NCI-H2107 (cell line): ENCODE results near the gene OGDH.

Source experiments
- DNase-seq: peaks from one replicate; lab custom pipeline; 2025; lab: John Stamatoyannopoulos, UW

The OGDH gene

DNA sequence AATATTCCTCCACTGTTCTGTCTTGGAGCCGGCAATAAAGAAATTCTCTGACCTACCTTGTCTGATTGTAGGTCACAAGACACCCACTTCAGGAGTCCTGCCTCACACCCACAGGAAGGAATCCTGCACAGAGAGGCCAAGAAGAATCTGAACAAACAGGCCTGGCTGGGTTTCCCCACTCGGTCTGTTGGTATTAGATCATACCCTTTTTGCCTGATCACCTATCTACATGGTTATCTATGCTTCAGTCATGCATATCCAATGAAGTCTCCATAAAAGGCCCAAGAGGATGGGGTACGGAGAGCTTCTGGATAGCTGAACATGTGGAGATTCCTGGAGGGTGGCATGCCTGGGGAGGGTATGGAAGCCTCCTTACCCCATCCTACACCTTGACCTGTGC, 12.3 kb downstream of the OGDH start:
- no peak for DNase-seq

DNA sequence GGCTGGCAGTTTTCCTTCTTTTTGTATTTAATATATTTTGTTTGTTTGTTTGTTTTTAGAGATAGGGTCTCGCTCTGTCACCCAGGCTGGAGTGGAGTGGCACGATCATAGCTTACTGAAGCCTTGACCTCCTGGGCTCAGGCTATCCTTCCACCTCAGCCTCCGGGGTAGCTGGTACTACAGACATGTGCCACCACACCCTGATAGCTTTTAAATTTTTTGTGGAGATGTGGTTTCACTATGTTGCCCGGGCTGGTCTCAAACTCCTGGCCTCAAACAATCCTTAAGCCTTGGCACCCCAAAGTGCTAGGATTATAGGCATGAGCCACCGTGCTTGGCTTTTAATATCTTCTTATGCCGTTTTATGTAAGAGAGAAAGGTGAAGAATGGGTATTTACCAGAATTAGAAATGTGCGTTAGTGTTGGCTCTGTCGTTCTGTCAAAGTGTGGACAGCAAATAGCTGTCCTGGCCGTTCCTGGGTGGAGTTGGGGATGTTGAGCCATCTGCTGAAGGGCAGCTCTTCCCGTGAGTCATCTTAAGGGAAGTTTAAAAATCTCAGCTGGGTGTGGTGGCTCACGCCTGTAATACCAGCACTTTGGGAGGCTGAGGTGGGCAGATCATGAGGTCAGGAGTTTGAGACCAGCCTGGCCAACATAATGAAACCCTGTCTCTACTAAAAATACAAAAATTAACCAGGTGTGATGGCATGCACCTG, 14.8 kb downstream of the OGDH start:
- no peak for DNase-seq

DNA sequence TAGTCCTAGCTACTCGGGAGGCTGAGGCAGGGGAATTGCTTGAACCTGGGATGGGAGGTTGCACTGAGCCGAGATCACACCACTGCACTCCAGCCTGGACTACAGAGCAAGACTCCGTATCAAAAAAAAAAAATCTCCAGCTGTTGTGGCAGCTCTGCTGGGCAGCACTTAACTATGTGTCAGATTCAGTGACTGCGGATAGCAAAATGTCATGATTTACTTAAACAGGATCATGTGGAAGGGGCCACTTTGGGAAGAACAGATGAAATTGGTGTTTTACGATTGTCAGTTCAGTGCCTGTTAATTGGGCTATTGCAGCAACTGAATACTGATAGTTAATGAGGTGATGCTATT, 15.3 kb downstream of the OGDH start:
- DNase-seq = no peak

DNA sequence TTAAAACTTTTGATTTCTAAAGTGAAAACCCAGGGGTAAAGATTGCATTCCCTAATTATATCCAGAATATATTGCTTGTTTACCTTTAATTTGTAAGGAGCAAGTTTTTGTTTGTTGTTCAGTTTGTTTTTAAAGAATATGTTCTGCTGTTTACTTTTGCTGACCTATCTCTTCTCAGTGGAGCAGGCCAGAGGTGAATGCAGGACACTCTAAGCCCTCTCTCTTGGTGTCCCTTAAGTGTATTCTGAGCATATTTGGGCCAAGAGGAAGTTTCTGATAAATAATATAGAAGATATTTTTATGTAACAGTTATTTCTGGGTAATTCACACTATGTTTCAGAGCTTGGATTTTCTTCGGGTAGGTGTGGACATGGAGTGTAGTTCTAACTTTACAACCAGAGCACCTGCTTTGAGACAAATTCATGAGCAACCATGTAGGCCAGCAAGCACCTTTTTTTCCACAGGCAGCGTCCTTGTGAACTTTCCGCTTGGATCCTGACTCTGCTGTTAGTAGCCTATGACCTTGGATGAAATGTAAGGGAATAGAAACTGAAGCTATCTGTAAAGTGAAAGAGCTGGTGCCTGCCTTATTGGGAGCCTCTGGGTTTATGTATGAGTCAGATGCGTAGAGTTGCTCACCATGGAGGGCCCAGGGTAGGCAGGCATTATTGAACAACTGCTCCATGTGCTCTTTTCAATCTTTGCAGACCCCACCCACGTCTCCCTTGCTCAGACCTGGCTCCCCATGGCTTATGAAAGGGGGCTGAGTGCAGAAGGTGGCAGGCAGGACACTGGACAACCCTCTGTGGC, 16.1 kb downstream of the OGDH start:
- DNase-seq = no peak

DNA sequence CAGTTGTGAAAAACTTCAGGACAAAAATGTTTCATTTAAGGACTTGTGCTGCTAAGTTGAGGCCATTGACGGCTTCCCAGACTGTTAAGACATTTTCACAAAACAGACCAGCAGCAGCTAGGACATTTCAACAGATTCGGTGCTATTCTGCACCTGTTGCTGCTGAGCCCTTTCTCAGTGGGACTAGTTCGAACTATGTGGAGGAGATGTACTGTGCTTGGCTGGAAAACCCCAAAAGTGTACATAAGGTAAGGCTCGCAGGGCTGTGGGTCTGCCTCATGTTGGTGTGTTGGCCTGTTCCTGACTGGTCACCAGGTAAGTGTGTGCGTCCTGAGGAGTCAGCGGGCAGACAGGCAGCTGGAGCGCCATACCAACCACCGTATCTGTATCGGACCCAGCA, 17.9 kb downstream of the OGDH start:
- no peak for DNase-seq

DNA sequence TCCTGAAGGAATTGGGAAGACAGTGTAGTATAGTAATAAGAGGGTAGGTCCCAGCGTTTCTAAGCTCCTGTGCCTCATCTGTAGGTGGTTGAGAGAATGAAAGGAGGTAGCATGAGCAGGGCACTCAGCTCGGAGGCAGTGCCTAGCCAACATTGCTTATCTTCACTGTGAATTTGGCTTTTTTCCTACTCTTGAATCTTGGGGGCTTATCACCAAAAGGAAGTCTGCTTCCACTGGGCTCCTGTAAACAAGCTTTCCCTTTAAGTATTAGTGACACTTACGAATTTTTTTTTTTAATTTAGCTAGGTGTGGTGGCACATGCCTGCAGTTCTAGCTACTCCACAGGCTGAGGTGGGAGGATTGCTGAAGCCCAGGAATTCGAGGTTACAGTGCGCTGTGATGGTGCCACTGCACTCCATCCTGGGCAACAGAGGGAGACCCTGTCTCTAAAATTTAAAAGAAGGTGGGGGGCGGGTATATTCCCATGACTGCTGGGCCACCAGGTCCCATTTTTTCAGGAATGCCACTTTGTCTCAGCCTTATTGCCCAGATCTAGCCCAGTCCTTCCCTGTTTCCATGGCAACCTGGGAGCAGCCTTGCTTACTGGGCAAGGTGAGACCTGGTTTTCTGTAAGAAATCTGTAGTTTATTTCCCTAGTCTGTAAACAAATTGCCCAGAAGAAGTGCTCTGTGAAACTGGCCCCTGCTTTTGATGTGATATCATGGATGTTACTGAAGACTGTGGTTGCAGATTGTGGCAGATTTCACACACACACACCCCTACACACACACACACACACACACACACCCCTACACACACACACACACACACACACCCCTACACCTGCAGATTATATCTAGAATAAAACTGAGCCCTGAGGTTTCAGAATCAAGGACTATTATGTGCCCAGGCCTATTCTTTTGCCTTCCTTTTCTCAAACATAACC, 19.4 kb downstream of the OGDH start:
- no peak for DNase-seq

DNA sequence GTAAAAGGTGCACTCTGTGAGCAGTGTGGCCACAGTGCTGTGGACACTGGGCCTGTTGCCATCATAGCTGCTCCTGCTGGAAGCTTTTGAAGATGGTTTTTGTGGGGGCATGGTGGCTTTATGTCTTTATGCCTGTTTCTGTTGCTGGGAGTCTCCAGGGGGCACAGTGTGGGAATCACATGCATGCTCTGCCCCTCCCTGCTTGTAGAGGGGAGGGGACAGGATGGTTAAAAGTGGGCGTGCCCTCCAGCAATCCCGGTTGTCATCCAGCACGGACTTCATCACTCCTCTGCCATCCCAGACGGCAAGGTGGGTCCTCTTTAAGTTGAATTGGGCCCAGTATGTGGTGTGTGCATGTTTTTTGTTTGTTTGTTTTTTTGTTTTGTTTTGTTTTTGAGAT, 20.2 kb downstream of the OGDH start:
- DNase-seq = no peak

DNA sequence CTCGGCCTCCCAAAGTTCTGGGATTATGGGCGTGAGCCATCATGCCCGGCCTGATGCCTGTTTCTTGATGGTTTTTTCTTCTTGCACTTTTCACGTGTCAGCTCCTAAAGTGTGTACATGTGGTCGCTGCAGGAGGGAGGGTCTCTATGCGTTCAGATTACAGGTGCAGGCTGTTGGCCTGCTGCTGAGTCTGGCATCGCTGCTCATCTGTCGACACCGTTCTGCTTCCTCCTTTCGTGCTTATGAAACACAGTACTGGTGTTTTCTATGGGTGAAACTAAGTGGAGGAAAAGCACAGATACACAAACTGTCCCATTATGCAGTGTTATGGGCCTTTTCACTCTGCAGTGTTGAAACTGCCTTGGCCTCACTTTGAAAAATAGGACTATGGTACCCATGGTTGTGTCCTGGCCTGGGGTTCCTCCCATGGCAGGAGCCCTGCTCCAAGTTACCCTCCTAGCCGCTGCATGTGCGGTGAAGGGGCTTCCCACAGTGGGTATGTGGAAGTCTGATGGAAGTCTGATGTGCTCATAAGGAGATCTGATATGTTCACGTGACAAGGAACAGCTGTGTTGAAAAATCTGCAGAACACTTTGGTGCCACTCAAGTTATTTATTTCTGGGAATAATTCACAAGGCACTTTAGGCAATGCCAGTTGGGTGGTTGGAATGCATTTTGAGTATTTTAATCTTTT, 23.5 kb downstream of the OGDH start:
- DNase-seq = no peak

DNA sequence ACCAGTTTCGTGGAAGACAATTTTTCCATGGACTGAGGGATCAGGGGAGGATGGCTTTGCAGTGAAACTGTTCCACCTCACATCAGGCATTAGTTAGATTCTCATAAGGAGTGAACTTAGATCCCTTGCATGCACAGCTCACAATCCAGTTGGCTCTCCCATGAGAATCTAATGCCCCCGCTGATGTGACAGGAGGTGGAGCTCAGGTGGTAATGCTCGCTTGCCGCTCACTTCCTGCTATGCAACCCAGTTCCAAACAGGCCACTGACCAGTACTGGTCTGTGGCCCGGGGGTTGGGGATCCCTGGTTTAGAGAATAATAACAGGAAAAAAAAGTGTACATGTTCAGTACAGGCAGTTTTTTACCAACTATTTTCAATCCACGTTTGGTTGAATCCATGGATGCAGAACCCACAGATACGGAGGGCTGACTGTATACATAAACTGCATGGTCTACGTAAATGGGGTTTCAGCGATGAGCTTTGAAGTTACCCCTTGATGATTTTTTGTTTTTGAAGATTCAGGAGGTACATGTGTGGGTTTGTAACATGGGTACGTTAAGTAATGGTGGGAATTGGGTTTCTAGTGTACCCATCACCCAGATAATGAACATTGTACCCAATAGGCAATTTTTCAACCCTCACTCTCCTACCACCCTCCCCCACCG, 24.5 kb downstream of the OGDH start:
- no peak for DNase-seq

DNA sequence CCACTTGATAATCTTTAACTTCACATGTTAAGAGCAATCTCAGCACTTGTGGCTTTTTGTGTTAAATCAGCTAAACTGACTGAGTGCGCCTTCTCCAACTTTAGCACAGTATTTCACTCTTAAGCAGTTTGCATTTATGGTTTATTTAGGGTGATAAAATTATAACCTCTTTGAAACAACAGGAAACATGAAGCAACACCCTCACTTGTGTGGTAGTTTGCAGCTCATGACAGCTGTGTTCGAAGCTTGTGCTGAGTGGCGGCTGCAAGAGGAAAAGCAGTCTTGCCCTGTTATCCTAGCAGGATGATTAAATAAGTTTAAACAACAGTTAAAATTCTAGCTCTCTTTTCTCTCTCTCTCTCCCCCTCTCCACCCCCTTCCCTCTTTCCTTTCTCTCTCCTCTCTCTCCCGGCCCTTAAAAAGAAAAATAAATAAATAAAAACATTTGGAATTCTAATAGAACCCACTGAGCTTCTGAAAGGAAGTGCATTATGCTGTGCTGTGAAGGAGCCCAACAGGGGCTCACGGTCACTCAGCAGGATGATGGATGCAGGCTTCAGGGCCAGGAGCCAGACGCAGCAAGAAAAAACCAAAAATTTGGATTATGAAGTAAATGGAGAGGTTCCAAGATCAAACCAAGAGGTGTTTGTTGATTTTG, 25.2 kb downstream of the OGDH start:
- DNase-seq = no peak

DNA sequence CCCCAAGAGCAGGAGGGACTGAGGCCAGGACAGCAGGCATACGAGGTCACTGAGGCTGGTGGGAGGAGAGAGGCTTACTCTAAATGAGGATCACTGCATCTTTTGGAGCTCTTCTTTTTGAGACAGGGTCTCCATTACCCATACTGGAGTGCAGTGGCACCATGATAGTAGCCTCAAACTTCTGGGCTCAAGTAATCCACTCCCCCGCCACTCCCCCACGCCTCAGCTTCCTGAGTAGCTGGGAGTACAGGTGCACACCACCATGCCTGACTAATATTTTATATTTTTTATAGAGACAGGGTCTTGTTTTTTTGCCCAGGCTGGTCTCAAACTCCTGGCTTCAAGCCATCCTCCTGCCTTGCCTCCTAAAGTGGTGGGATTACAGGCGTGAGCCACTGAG, 25.8 kb downstream of the OGDH start:
- DNase-seq = no peak

DNA sequence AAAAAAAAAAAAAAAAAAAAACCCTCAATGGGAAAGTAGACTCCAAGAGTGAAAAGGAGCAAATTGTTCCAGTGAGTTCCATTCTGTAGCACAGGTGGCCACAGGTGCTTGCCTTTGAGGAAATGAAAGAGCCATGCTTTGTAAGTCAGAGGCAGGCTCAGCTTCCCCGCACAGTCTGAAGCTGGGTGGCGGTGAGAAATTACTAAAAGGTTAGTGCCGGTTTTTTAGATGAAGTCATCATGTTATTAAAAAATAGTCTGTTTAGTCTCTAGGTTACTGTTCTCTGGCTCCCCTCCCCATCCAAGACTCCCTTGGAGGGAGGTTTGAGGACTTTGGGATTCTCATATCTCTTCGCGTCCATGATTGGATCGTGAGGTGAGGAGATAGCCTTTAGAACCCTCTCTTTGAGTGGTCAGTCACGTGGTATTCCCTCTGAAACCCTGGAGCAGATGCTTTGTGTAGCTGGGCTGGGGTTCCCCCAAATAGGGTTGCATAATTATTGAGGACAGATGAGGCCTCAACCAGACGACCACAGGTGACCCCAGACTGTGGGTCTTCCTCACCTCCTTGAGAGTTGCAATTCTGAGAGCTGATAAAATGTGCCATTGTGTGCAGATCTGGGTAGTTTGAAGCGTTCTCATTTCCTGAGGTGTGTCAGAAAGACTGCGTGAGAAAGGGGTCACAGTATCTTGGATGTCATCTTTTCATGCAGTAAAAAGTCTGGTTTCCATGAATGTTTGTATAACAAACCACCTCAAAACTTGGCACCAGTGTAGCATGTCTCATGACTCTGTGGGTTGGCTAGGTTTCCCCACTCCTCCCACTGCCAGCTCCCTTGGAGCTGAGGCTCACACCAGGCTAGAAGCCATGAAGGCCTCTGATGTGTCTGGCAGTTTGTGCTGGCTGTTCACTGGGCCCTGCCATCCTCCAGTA, 27.1 kb downstream of the OGDH start:
- no peak for DNase-seq

DNA sequence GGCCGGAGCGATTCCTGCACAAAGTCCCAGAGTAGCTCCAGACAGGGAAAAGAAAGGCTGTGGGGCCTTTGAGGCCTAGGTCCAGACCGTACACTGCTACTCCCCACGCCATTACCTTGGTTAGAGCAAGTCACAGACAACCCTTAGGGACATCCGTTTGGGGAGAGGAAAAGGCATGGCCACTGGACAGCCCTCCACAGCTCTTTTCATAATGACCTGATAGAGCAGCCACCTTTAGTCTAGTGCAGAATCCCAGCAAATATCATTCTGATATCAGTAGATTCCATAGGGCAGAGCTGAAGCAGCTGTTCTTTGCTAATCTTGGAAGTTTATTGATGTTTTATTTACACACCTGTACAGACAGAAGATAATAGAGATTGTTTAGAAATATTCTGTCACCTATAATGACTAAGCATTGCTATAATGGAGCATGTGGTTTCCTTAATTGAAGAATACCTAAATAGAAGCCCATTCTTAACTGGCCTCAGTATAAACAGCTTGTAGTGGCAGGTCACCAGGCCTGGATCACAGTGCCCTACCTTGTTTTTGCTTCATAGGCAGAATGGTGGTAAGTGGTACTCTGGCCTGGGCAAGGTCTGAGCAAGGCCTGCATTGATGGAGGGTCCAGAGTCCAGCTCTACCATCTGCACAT, 27.9 kb downstream of the OGDH start:
- DNase-seq = no peak

DNA sequence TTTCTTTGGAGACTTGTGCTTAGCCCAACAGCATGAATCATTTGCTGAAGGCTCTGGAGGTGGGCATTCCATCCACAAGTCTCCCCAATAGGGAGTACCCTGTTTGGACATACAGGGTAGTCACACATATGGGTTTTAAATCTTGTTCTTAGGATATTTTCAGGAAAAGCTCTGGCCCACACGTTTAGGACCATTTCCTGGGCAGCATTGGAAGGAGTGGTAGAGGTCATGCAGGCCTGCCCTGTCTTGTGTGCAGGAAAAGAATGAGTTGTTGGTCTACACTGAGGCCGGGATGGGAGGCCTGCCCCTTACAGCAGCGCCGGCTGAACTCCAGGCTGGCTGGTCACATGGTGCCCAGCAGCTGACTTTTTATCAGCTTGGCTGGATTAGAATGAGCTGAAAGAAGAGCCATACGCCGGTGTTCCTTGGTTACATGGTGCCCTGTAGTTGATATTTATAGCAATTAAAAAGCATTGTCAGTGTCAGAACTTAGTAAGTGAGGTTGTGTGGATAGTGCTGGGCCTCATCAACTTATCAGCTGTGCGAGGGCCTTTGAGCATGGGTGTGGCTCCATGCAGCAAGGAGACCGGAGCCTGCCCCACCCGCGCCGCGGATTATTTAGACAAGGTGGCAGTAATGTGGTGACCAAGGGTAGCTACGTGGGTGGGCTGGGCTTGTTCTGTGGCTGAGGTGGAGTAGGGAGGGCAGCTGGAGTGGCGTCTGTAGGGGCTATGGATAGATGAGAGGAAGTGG, 28.6 kb downstream of the OGDH start:
- DNase-seq = no peak

DNA sequence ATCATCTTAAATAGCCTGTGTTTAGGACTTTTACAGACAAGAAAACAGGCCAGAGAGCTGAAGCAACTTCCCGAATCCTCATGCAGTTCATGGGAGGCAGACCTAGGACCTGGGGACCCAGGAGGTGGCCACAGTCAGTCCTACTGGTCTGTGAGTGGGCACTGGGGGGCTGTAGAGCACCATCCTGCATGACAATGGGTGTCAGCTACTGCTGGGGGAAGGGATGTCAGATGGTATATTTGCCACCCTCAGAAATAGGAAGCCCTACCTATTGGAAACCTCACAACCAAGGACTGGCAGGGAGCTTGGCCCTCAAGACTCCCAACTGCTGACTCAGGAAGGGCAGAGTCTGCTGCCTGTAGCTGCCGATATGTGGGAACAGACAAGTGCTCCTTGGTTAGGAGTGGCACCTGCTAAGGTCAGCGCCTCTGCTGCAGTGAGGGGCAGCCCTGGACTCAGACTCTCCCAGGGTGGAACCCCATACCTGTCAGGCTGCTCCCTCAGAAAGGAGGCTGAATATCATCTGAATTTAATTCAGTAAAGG, 29.7 kb downstream of the OGDH start:
- no peak for DNase-seq

DNA sequence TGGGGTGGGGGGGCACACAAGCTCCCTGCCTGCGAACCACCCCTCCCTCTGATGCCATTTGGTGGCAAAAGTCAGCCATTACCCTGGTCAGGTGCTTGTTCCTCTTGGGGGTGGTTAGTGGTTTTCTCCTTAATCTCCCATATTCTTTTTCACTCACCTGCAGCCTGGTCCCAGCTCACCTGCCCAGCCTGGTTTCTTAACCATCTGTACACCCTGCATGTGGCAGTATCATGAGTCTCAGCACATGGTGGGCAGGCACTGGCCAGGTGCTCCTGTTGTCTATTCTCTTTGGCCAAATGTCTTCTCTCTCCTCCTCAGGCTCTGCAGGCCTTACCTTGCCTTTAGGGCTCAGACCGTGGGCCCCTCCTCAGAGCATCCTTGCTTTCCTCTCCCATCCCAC, 30.5 kb downstream of the OGDH start:
- DNase-seq = no peak

DNA sequence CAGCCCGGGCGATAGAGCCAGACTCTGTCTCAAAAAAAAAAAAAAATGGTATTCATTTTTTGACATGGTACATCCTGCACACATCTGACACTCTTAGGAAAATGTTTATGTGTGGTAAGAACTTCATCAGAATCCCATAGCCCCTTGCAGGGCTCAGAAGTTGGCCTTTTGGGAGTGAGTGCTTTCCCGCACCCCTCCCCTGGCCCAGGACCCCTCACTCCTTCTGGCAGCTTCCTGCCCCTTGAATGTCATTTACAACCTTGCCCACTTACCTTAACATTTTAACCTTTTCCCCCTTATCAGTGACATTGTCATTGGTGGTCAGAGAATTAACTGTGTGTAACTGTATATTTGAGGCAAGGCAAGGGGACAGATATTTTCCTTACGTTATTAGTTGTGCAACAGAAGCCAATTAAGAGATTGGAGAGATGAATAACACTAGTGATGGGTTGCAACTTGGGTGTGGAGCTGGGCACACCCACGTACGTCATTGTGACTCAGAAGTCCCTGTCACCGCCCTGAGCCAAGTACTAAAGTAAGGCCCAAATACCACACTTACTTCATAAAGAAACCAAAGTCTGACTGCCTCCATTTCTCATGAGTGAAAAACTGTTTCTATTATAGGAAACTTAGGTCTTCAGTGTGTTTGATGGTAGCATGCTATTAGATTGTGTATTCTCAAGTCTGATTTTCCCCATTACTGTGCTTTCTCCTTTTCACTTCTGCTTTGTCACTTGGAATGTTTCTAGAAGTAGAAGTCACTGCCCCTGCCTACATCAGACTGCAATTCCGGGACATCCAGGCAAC, 31.6 kb downstream of the OGDH start:
- DNase-seq = no peak
